Transverse colon (tissue), 4 donors: ENCODE results near the gene RABL2A. TPM values are rescaled to one million over a fixed set of nuclear protein-coding genes. Genes with fewer than 3 reads are reported as not detected.

ENCODE experiments used
- DNase-seq: peaks from one replicate; pipeline ENCODE4 v3.0.0-alpha.2; 2019
- H3K27ac ChIP-seq, 4 donors: fragments of 200-600 bp; sonication (generic); 2 replicates each; pipeline ENCODE4 v1.5.1; 2016 to 2018; ENCODE audit warnings: inconsistent platforms in 4 of 4
- H3K27me3 ChIP-seq: fragments of 200-600 bp; sonication (generic); 2 replicates; pipeline ENCODE4 v1.5.1; 2017; ENCODE audit warnings: inconsistent platforms
- H3K36me3 ChIP-seq, 4 donors: fragments of 200-600 bp; sonication (generic); 2 replicates each; pipeline ENCODE4 v1.5.1; 2017 to 2019; ENCODE audit warnings: inconsistent platforms in 4 of 4
- H3K4me1 ChIP-seq, 4 donors: fragments of 200-600 bp; sonication (generic); 2 replicates each; pipeline ENCODE4 v1.5.1; 2017 to 2020; ENCODE audit warnings: inconsistent platforms in 4 of 4
- H3K4me3 ChIP-seq, 4 donors: fragments of 200-600 bp; sonication (generic); 1 replicate in 1 of 4; 2 replicates in 3 of 4; pipeline versions ENCODE4 v1.5.1 to v1.6.1; 2017 to 2019; ENCODE audit warnings: inconsistent platforms in 4 of 4
- H3K9me3 ChIP-seq, 2 donors: fragments of 200-600 bp; sonication (generic); 2 replicates each; pipeline ENCODE4 v1.5.1; 2017 to 2019; ENCODE audit warnings: inconsistent platforms in 2 of 2
- EP300 ChIP-seq: sonication (generic); formaldehyde crosslinking; IDR thresholded peaks from one replicate; pipeline ENCODE4 v1.6.1; 2017; ENCODE audit warnings: antibody characterized with exemption, low read depth
- POLR2A ChIP-seq: fragments of 450-650 bp; IDR thresholded peaks from one replicate; pipeline ENCODE4 v1.6.1; 2016; ENCODE audit warnings: antibody characterized with exemption, mild to moderate bottlenecking, moderate library complexity
- POLR2AphosphoS5 ChIP-seq, 3 donors: sonication (generic); formaldehyde crosslinking; IDR thresholded peaks; one replicate each; pipeline ENCODE4 v1.6.1; 2016; ENCODE audit warnings: antibody characterized with exemption in 3 of 3
- WGBS, 2 donors: methylation state at CpG; one replicate each; pipeline ENCODE4 v1.1.5; 2018; ENCODE audit warnings: low coverage in 1 of 2; 5-methylcytosine and 5-hydroxymethylcytosine counted together
- in situ Hi-C, 4 donors: fragments of 200-750 bp; cut with MboI; loops; one replicate each; pipeline versions ENCODE4 v1.15.0 to v1.15.1; 2017; ENCODE audit warnings: low sequenced_read_pairs in 3 of 4, low pct_ligation_motif_present in 1 of 4, low pct_unique_long_range_greater_than_20kb in 1 of 4
- intact Hi-C: fragments of 100-400 bp; cut with DNase I; formaldehyde crosslinking; loops from one replicate; pipeline ENCODE4 v1.15.1; 2023; ENCODE audit warnings: low total_unique reads
- total RNA-seq, 4 donors: library from RNA; depleted of rRNA; stranded (reverse); fragments of >200 nt; gene quantifications; one replicate each; pipeline ENCODE4 v1.1.0, GENCODE V29; 2016
- TF ChIP-seq, protein P1 (sequence below), 5 experiments: fragments of 200-600 bp in 3 of 5; fragments of 450-650 bp in 2 of 5; sonication (generic) in 3 of 5; IDR thresholded peaks; 1 replicate in 2 of 5; 2 replicates in 3 of 5; pipeline ENCODE4 v1.5.1; 2016 to 2017; ENCODE audit warnings: antibody characterized with exemption in 5 of 5, inconsistent platforms in 3 of 5, mild to moderate bottlenecking in 2 of 5, moderate library complexity in 1 of 5

The RABL2A gene
- total RNA-seq, 4 donors from 2014 or later: 13.5 to 44.8 (median 16.6) TPM

DNA sequence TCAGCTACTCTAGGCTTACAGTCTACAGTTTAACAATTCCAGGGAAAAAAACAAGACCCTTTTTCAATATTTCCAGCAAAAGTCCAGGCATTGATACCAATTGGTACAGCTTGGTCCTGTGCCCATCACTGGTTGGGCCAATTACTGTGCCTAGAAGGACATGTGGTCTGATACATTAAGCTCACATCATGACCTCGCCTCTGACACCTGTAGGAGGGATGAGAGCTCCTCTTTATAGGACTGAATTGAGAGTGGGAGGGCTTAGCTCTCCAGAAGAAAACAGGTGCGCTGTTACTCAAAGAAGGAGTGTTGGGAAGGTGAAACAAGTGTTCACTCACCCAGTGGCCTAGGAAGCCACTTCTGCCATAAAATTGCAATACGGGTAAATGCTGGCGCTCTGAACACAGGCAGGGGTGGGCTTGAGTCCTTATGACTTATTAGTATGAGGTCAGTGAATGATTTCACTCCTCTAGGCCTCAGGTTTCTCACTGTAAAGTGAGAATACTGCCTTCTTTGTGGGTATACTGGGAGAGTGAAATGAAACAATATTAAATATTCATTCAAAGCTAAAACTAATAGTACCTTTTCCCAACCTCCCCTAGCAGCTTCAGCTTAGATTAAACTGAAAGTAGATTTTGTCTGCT is 49.7 kb downstream of the RABL2A start:
- Histone ChIP-seq H3K36me3 (no peaks in the 10 kb centered on the region), H3K4me1 (no peaks in the 10 kb centered on the region), H3K9me3 (no peaks in the 10 kb centered on the region), H3K4me3 (no peak overlapping the region), H3K27me3 (no peaks in the 10 kb centered on the region), H3K27ac (no peak overlapping the region)
- 95% methylated on average over 4 of the region's 4 CpGs; no CpG with 5 or more reads in 1 of the 2 donors for WGBS, 2 donors
- intact Hi-C loops (no loop called here), in situ Hi-C loops (no loop called here)
- DNase-seq: no peak
- TF ChIP-seq POLR2A: no peak
- TF ChIP-seq, protein P1, sequence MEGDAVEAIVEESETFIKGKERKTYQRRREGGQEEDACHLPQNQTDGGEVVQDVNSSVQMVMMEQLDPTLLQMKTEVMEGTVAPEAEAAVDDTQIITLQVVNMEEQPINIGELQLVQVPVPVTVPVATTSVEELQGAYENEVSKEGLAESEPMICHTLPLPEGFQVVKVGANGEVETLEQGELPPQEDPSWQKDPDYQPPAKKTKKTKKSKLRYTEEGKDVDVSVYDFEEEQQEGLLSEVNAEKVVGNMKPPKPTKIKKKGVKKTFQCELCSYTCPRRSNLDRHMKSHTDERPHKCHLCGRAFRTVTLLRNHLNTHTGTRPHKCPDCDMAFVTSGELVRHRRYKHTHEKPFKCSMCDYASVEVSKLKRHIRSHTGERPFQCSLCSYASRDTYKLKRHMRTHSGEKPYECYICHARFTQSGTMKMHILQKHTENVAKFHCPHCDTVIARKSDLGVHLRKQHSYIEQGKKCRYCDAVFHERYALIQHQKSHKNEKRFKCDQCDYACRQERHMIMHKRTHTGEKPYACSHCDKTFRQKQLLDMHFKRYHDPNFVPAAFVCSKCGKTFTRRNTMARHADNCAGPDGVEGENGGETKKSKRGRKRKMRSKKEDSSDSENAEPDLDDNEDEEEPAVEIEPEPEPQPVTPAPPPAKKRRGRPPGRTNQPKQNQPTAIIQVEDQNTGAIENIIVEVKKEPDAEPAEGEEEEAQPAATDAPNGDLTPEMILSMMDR (IDR thresholded peaks at IDR 0.05): no peak
- TF ChIP-seq POLR2AphosphoS5 (IDR thresholded peaks at IDR 0.05): no peak
- no peak for TF ChIP-seq EP300

GRCh38 chr2:113677330-113677729 is 50.3 kb downstream of the RABL2A start:
- WGBS, 2 donors: 76 to 89% methylated on average over 2 of the region's 2 CpGs
- Histone ChIP-seq H3K27ac (no peak overlapping the region), H3K4me1 (no peaks in the 10 kb centered on the region), H3K9me3 (no peaks in the 10 kb centered on the region), H3K27me3 (no peaks in the 10 kb centered on the region), H3K36me3 (no peaks in the 10 kb centered on the region), H3K4me3 (no peak overlapping the region)
- TF ChIP-seq EP300 (no peak), POLR2A (no peak), POLR2AphosphoS5 (IDR thresholded peaks at IDR 0.05) (no peak)
- TF ChIP-seq, protein P1 (IDR thresholded peaks at IDR 0.05): no peak
- intact Hi-C loops: no loop called here
- in situ Hi-C loops: no loop called here
- DNase-seq: no peak

GRCh38 chr2:113679457-113679856 is 52.4 kb downstream of the RABL2A start:
- no peak for TF ChIP-seq POLR2A
- TF ChIP-seq, protein P1 (IDR thresholded peaks at IDR 0.05): no peak
- TF ChIP-seq EP300: no peak
- TF ChIP-seq POLR2AphosphoS5 (IDR thresholded peaks at IDR 0.05): no peak
- in situ Hi-C loops: no loop called here
- Histone ChIP-seq H3K9me3 (no peaks in the 10 kb centered on the region), H3K27me3 (no peaks in the 10 kb centered on the region), H3K4me3 (no peak overlapping the region), H3K4me1 (no peaks in the 10 kb centered on the region), H3K36me3 (no peaks in the 10 kb centered on the region), H3K27ac (no peak overlapping the region)
- WGBS, 2 donors: 88 to 92% methylated on average over 8 of the region's 8 CpGs
- no peak for DNase-seq
- intact Hi-C loops: no loop called here

DNA sequence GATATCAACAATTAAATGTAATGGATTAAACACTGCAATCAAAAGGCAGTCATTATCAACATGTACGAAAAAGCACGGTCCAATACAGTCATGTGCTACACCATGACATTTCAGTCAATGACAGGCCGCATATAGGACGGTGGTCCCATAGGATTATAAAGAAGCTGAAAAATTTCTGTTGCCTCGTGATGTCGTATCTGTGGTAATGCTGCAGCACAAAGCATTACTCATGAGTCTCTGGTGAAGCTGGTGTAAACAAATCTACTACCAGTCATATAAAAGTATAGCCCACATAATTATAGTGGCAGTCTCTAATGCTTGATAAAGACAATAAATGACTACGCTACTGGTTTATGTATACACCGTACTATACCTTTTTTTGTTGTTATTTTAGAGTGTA is 58.4 kb downstream of the RABL2A start:
- no peaks in the 10 kb centered on the region for H3K9me3 ChIP-seq
- intact Hi-C loops: no loop called here
- TF ChIP-seq, protein P1 (IDR thresholded peaks at IDR 0.05): no peak
- no peak for TF ChIP-seq EP300
- TF ChIP-seq POLR2AphosphoS5 (IDR thresholded peaks at IDR 0.05): no peak
- TF ChIP-seq POLR2A: no peak
- in situ Hi-C loops: no loop called here
- H3K4me1 ChIP-seq: no peaks in the 10 kb centered on the region
- H3K36me3 ChIP-seq: no peaks in the 10 kb centered on the region
- no peak overlapping the region for H3K4me3 ChIP-seq
- H3K27ac ChIP-seq: no peak overlapping the region
- H3K27me3 ChIP-seq: no peaks in the 10 kb centered on the region
- WGBS, 2 donors: 84 to 90% methylated on average over 7 to 8 of the region's 8 CpGs
- no peak for DNase-seq
